LHCN-M2 (cell line): Measurements from ENCODE around the gene STING1. TPM values are rescaled to one million over a fixed set of nuclear protein-coding genes. Genes with fewer than 3 reads are reported as not detected.
A peak's percentile ranks its signal among the peaks of the same experiment; 100 is the strongest.
"Not testable (repeated sequence)": the region's sequence is repeated elsewhere in the genome, so short reads cannot be mapped to it uniquely, and the experiment has no call there.

Source experiments
- DNase-seq: peaks from one replicate; pipeline ENCODE4 v3.0.0-alpha.2; 2012; ENCODE audit warnings: low read depth
- total RNA-seq: library from RNA; depleted of rRNA; stranded (reverse); fragments of >200 nt; gene quantifications from 2 replicates; pipeline ENCODE4 v1.2.3, GENCODE V29; 2014; rRNA removed

STING1 gene
- total RNA-seq, 1 experiment from 2014 or later, result 92.7 TPM

DNA sequence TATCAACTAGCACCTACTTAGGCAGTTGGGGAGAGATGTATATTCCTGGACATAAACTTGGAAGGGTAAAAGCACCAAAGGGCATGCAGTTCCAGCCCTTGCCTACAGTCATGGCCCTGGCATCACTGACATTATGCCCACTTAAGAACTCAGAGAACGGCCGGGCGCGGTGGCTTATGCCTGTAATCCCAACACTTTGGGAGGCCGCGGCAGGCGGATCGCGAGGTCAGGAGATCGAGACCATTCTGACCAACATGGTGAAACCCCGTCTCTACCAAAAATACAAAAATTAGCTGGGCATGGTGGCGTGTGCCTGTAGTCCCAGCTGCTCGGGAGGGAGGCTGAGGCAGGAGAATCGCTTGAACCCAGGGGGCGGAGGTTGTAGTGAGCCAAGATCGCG lies 42.1 kb downstream of the STING1 start:
- DNase-seq, result not testable (repeated sequence)

DNA sequence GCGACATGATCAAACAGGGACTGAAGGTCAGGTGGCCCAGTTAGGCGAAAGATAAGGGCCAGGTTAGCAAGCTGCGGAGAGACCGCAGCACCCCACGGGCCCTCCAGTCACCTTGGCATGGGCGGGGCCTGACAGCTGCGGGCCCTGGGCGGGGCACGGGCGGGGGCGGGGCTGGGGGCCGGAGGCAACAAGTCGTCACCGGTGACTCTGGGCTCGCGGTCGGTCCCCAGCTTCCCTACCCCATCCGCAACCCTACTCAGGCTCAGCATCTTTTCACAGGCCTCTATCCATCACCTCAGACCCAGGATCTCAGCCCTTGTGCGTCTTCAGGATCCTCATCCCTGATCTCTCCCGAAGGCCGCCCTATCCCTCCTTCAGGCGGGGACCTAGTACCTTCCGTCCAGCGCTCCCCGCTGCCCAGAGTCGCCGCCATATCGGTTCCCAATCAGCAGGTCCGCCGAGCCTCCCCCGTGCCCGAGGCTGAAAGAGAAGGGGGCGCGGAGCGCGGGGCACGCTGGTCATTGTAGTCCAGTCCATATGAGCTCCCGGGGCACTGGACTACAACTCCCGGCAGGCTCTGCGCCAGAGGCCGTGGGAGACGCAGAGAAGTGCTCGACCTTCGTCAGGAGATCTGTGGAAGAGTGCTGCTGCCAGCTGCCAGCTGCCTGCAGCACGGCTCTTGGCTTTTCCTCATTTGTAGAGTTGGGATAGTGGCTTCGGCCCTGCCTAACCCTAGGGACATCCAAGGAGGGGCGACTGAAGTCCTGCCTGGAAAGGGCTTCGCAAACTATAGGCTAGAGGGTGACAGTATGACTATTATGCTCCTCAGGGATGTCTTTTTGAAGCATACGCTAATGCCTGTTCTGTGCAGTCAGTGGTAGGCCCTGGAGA lies 43.3 kb downstream of the STING1 start, which contains the start of gene DNAJC18:
Gene DNAJC18, minus strand, starts transcription at position 513 of the 891 bp plus-strand sequence. Its CDS starts 80 bp downstream, at position 433.
- DNase-seq, result peak; percentile 93

- no peak for DNase-seq
Observed at GRCh38 chr5:139438707-139439012, 43.9 kb downstream of the STING1 start.

DNA sequence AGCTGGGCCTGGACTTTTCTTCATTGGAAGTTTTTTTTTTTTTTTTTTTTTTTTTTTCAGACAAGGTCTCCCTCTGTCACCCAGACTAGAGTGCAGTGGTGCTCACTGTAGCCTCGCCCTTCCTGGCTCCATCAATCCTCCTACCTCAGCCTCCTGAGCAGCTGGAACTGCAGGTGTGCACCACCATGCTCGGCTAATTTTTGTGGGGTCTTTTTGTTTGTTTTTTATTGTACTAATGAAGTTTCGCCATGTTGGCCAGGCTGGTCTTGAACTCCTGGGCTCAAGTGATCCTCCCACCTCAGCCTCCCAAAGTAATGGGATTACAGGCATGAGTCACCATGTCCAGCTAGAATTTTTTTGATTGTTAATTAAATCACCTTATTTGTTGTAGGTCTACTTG lies 46.9 kb downstream of the STING1 start:
- DNase-seq, result no peak

DNA sequence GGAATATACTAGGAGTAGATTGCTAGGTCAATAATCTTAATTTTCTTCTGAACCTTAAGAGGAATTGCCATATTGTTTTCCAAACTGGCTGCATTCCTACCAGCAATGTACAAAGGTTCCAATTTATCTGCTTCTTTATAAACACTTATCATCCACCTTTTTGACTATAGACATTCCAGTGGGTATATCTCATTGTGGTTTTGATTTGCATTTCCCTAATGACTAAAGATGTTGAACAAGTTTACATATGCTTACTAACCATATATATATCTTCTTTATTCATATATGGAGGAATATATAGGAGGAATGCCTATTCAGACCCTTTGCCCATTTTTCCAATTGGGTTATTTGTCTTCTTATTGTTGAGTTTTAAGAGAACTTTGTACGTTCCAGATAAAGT lies 50.9 kb downstream of the STING1 start:
- no peak for DNase-seq

DNA sequence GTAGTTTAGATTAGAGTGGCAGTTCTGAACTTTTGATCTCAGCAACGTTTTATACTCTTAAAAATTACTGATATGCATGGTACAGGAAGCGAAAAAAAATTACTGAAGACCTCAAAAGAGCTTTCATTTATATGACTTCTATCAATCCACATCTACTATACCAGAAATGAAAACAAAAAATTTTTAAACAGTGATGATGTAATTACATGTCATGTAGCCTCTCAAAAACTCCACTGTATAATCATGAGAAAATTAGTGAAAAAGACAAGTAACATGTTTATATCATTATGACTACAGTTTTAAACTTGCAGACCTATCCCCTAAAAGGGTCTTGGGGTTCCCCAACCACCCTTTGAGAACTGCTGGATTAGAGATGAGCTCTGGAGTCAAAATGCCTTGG lies 52.5 kb downstream of the STING1 start:
- no peak for DNase-seq

- peak; percentile 93 for DNase-seq
Observed at GRCh38 chr5:139426203-139426885, 56.2 kb downstream of the STING1 start.

Other genes starting within 250 kb of the STING1 start
- 268 and 269 TPM in 2 replicates for gene MATR3, start 189.0 kb downstream of the STING1 start, total RNA-seq
- gene PAIP2, start 140.9 kb downstream of the STING1 start, total RNA-seq, result 50.1 and 56.5 TPM in 2 replicates
- not detected in 2 replicates for gene SLC23A1, start 99.5 kb downstream of the STING1 start, total RNA-seq
- not detected in 2 replicates for gene MZB1, start 92.8 kb downstream of the STING1 start, total RNA-seq
- gene PROB1, start 87.7 kb downstream of the STING1 start, total RNA-seq, result 6.0 and 6.2 TPM in 2 replicates
- 3.7 and 4.1 TPM in 2 replicates for gene SPATA24, start 78.7 kb downstream of the STING1 start, total RNA-seq
- gene DNAJC18, start 43.2 kb downstream of the STING1 start, total RNA-seq, result 10.9 and 13.5 TPM in 2 replicates
- 0.19 and 0.40 TPM in 2 replicates for gene ECSCR, start 20.0 kb downstream of the STING1 start, total RNA-seq
- gene SMIM33, start 11.8 kb downstream of the STING1 start, total RNA-seq, result not detected in 2 replicates
- gene UBE2D2, start 78.6 kb upstream of the STING1 start, total RNA-seq, result 80.0 and 88.2 TPM in 2 replicates
- gene CXXC5, start 165.6 kb upstream of the STING1 start, total RNA-seq, result 240 and 264 TPM in 2 replicates